GM19463 (cell line): ENCODE measurements around the gene GATA6.
"Not testable (repeated sequence)": the region's sequence is repeated elsewhere in the genome, so short reads cannot be mapped to it uniquely, and the experiment has no call there.

Experiments
- ATAC-seq: cut with Tn5 transposase; IDR thresholded peaks from one replicate; pipeline ENCODE4 v1.9.1; 2021; ENCODE audit warnings: mild to moderate bottlenecking, moderate library complexity; ENCODE audit not compliant: unreplicated experiment

GATA6 gene

GRCh38 chr18:22180722-22181121, 11.3 kb downstream of the GATA6 start:
- ATAC-seq, result no peak

GRCh38 chr18:22182884-22183697, 13.7 kb downstream of the GATA6 start:
- no peak for ATAC-seq

DNA sequence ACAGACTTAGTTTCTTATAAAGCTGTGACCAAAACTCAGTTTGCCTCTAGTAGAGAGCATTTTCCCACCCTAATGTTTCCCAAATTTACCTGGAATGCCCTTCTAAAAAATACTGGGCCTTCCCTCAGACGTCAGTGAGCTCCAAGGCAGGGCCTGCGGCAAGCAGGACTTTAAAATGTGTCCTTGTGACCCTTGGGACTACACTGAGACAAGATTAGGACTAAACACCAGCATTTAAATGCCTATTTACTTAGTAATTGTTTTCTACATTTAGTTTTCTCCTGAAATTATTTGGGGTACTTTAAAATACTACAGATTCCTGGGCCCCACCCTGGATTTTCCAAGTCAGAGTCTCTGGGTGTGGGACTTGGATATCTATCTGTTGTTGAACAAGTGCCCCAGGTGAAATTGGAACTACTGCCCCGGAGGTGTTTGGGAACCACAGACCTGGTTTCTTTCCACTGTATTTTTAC, 14.3 kb downstream of the GATA6 start:
- no peak for ATAC-seq

DNA sequence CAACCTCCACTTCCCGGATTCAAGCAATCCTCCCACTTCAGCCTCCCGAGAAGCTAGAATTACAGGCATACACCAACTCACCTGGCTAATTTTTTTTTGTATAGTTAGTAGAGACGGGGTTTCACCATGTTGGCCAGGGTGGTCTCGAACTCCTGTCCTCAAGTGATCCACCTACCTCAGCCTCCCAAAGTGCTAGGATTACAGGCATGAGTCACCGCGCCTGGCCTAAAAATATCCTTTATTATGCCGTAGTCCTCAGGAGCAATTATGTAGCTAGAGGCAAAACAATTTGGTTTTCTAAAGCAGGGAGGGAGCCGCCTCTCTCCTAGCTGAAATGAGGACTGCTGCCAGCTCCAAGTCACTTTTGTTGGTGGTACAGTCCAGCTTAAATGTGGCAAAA, 15.2 kb downstream of the GATA6 start:
- not testable (repeated sequence) for ATAC-seq

GRCh38 chr18:22185273-22185672, 15.9 kb downstream of the GATA6 start:
- ATAC-seq, result no peak

- no peak for ATAC-seq
These were observed 16.5 kb downstream of the GATA6 start for GRCh38 chr18:22185771-22186386.

DNA sequence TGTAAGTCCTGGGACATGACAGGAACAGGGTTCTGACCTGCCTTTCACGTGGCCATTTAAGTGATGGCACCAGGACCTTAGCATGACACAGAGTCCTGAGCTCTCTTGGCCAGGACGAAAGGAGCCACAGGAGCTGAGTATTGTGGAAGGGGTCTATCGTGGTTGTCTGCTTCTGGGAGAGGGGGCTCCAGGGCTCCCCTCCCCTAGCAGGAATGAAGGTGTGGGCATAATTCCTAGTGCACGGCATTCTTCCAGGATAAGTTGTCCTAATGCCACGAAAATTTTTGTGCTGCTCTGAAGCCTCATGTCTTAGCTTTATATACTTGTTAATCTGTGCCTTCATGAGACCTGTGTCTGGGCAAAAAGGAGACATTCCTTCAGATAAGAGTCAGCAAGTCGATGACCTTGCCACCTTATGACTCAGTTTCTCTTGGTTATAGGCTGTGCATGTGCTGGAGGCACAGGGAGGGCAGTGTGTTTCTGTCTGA, 17.1 kb downstream of the GATA6 start:
- no peak for ATAC-seq

- ATAC-seq, result no peak
These were observed 19.3 kb downstream of the GATA6 start for GRCh38 chr18:22188559-22189267.

DNA sequence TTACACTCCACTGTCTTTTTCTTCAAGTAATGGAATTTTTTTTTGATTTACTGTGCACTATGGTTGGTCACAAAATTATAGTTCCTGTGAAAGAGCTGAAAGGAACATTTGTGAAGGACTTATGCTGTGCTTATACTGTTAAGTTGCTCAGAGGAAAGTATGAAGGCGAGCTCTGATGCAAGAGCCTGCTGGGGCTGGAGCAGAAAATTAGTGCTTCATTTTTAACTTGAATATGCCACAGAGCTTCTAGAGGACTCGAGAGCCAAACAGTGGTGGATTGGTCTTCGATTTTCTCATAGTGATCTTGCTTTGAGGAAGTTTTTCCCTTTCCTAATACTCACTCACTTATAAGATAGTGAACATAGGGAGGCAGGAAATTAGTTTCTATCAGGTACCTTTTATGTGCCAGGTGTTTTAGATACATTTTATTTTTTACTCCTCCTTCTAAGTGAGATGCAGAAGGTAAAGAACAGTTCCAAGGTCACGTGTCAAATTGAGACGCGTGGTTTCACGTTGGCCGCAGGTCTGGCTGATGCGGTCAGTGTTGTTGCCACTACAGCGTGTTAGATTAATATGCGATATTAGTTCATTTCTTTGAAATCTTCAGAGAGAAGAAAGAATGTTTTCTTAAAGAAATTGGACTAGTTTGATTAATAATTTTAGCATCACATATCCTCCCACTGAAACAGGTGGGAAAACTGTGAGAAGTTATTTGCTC, 20.2 kb downstream of the GATA6 start:
- ATAC-seq, result no peak

DNA sequence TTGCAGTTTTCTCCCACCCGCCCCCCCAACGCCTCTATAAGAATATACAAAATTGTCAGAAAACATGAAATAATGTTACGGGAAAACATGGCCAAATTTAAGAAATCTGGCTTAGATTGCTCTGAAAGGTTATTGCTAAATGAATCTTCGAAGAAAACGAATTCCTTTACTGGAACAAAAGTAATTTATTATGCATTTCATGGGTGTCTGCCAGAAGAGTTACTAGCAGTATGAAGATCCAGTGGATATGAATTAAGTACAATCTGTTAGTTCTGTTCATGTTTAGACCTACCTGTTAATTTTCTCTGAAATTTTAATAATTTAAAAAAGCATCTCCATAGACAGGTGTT, 21.9 kb downstream of the GATA6 start:
- no peak for ATAC-seq

DNA sequence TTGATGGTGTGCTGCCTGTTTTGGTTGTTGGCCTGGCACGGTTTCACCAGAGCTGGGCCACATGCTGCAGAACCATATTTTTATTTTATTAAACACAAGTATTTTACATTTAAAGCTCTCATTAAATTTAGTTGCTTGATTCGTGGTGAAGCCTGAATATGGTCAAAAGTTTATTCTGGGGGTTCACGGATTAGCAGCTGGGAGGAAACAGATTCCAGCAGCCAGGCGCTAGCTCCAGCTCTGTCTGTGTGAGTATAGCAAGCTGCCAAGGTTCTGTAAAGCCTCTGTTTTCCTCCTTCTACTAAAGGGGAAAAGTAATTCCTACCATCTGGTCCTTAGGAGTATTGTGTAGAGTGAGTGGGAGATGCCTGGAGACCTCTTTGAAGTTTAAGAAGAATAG, 22.5 kb downstream of the GATA6 start:
- no peak for ATAC-seq

DNA sequence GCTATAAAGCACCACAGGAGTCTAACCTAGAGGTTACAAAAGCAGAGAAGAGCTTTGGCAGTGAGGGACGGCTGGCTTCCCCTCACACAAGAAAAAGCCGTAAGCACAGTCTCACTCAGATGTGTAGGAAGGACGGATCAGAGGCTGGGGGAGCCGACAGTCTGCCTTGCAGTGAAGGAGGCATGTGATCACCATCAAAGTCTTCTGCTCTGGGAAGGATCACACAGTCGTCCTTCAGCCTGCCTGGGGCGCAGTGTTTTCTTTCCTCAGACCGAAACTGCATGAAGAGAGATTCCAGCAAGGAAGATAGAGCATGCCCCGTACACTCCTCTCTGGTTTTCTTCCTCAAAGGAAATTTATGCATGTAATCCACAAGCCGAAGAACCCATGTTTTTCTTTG, 24.1 kb downstream of the GATA6 start:
- ATAC-seq, result no peak

- ATAC-seq, result no peak
These were observed 24.8 kb downstream of the GATA6 start for GRCh38 chr18:22194151-22194598.

- ATAC-seq, result no peak
These were observed 25.7 kb downstream of the GATA6 start for GRCh38 chr18:22195052-22195451.

DNA sequence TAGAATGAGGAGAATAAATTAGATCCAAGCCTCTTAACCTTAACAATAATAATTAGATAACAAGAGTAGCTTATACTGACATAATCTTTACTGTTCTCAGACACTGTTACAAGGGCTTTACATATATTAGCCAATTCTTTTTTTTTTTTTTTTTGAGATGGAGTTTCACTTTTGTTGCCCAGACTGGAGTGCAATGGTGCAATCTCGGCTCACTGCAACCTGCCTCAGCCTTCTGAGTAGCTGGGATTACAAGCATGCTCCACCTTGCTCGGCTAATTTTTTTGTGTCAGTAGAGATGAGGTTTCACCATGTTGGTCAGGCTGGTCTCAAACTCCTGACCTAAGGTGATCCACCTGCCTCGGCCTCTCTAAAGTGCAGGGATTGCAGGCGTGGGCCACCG, 27.6 kb downstream of the GATA6 start:
- ATAC-seq, result not testable (repeated sequence)

GRCh38 chr18:22197668-22198067, 28.3 kb downstream of the GATA6 start:
- ATAC-seq, result no peak

GRCh38 chr18:22198163-22198562, 28.8 kb downstream of the GATA6 start:
- no peak for ATAC-seq

DNA sequence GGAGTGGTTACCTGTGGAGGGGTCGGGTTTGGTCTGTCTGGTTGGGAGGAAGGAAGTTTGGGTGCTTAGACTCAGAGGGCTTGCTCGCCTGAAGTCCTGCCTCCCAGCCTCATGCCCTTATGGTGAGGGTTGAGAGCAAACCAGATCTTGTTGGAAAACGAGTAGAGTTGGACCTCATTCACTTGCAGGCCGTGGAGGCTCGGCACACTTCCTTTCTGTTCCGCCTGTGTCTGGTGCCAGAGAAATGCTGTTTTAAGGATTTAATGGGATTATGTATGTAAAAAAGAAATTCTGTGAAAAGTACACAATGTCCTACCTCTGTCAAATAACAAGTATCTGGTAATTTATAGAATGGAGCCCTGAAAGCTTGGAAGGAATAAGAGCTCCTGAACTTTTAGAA, 29.6 kb downstream of the GATA6 start:
- no peak for ATAC-seq

GRCh38 chr18:22200611-22201225, 31.3 kb downstream of the GATA6 start:
- ATAC-seq, result no peak

DNA sequence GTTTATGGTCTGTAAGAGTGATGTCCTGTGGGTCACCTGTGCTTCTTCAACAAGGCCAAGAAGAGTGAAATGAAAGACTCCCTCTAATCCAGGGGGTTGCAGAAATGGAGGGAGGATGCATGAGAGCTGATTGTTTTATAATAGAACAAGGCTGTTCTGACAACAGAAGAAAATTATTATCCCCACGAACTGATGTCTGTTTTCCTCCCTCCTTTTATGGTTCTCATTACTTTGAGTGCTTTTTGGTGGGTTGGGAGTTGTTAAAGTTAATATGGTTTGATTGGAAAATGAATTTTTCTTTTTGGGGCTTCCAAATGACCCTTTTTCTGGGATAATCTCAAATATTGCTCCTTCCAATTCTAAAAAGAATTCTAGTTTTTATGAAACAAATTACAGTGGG, 33.6 kb downstream of the GATA6 start:
- no peak for ATAC-seq
